Daoy (cell line): ENCODE measurements around the gene CD300E. TPM values are rescaled to one million over a fixed set of nuclear protein-coding genes. Genes with fewer than 3 reads are reported as not detected.
A peak's percentile ranks its signal among the peaks of the same experiment; 100 is the strongest.
"Not testable (repeated sequence)": the region's sequence is repeated elsewhere in the genome, so short reads cannot be mapped to it uniquely, and the experiment has no call there.

Experiments used
- DNase-seq: peaks from one replicate; pipeline ENCODE4 v3.0.0-alpha.2; 2015; ENCODE audit warnings: low read depth
- total RNA-seq: library from RNA; depleted of rRNA; stranded (reverse); fragments of >200 nt; shearing (Covaris generic); gene quantifications from 2 replicates; pipeline ENCODE4 v1.2.3, GENCODE V29; 2014

CD300E gene
- total RNA-seq, 1 experiment from 2014 or later = not detected

DNA sequence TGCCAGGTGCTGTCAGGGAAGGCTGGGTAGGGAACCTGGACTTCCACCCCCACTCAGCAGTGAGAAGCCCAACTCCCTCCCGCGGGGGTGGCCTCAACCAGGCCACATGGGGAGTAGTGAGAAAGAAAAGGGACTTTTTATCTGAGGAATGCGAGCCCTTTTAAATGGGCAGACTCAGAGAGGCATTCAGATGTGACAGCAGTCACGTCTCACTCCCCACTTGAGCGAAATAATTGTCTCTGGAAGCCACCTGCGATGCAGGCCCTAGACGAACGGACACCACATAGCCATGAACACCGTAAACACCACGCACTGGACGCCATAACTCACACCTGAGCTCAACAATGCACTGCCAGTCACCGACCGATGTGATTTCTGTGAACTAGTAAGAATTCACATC lies 11.9 kb upstream of the CD300E start:
- no peak for DNase-seq

GRCh38 chr17:74633326-74633725 lies 9.8 kb upstream of the CD300E start:
- no peak for DNase-seq

GRCh38 chr17:74632617-74633016 lies 9.1 kb upstream of the CD300E start:
- no peak for DNase-seq

DNA sequence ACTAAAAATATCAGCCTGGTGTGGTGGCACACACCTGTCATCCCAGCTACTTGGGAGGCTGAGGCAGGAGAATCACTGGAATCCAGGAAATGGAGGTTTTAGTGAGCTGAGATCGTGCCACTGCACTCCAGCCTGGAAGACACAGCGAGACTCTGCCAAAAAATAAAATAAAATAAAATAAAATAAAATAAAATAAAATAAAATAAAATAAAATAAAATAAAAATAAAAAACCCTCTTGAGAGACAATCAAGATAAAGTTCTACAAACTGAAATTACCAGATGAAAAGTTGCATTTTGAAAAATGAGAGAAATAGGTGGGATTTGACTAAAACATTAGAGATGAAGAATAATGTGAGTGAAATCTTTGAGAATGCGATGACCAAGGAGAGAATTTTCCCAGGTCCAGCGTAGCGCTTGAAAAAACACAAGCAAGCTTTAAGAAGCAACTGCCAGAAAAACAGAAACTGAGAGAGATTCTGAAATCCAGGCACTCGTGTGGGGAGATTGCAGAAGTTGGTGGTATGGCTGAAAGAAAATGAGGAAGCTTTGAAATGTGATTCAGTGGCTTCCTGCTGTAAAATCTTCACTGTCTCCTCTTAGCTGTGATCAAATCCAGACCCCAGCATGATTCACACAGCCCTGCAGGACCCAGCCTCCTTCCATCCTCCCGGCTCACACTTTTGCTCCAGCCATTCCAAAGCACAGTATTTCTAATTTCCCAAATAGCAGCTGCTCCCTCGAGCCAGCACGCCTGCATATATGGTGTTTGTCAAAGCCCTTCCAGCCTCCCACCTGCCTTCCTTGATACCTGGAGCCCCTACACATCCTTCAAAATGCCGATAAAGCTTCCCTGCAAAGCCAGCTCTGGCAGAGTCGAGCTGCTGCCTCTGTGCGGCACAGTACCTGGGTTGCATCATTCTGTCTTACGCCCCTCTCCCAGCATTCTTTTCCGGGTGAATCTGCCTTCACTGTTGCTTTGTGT lies 8.2 kb upstream of the CD300E start:
- peak; percentile 28 for DNase-seq

GRCh38 chr17:74630251-74630650 lies 6.7 kb upstream of the CD300E start:
- not testable (repeated sequence) for DNase-seq

- DNase-seq = no peak
Observed at GRCh38 chr17:74625661-74626060, 2.1 kb upstream of the CD300E start.

- DNase-seq = no peak
Observed at GRCh38 chr17:74624131-74624530, 593 bp upstream of the CD300E start.

- DNase-seq = no peak
Observed at GRCh38 chr17:74619077-74619673, 4.4 kb downstream of the CD300E start.

- no peak for DNase-seq
Observed at GRCh38 chr17:74618451-74618850, 5.1 kb downstream of the CD300E start.

DNA sequence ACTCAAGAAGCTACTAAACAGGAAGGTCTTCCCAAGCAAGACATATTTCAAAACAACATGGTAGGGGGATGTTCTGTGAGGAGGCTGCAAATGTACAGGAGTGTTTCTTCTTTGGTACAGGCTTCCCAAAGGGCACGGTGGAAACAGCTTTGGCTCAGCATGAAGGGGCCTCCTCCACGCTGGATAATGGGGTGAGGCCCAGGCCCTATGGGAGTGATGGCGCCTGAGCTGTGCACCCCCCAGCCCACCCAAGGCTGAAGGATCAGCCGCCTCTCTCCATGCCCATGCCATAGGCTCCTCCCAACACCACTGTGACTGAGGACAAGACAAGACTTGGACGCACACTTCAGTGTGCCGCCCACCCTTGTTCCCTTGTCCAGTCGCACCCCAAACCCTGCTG lies 6.8 kb downstream of the CD300E start:
- DNase-seq = no peak

DNA sequence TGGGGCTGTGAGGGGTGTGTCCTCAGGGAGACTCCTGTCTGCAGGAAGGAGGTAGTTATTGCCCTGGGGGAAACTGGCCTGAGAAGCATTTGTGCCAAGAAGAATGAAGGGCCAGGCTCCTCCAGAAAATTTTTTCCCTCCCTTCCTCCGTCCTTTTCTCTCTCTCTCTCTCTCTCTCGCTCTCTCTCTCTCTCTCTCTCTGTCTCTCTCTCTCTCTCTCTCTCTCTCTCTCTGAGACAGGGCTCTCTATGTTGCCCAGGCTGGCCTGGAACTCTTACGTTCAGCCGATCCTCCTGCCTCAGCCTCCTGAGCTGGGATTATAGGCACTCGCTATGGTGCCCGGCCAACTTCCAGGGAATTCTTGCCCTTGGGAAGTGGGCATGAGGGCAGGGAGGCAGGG lies 11.5 kb downstream of the CD300E start:
- DNase-seq = no peak

GRCh38 chr17:74610108-74610507 lies 13.4 kb downstream of the CD300E start:
- DNase-seq = no peak

DNA sequence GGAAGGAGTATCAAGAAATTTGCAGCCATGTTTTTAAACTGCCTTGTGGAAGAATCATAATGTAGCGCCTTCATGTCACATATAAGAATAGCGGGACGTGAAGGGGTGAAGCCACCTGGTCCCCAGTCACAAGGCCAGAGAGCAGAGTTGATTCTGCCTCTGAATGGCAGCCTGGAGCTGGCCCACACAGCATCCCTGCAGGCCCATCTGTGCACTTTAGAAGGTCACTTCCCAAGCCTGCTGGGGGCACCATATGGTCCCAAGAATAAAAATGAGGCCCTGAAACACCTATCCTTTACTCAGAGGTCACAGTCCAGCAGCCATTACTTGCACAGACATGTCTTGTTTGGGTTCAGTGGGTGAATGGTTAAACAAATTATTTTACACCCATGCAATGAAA lies 15.0 kb downstream of the CD300E start:
- DNase-seq = no peak

DNA sequence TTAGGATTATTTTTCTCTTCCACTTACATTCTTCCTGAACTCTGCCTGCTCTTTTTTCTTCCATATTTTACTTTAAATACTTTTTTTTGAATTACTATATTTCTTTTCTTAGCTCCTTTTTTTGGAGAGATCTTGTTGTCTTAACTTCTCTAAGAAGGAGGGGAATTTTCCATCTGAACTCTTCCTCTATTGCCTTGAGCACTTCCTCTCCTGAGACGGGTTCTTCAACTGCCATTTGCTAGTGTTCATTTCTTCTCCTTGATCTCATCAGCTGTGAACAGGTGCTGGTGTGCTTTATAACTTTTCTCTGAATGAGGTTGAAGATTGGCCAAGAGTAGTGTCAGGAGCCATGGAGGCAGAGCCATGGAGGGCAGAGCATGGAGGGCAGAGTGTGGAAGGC lies 16.3 kb downstream of the CD300E start:
- no peak for DNase-seq

DNA sequence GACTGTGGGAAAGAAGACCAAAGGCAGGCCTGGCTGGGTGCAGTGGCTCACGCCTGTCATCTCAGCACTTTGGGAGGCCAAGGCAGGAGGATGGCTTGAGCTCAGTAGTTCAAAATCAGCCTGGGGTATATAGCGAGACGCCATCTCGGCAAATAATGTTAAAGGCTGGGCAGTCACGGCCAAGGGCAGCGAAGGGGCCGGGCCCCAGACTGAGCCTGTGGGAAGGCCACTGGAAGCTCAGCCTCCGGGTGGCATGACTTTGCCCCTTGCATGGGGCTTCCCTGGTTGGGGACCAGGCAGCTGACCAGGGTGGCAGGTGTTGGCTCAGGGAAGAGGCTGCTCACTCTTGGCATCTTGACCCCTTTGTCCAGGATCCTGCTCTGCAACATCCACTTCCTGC lies 17.5 kb downstream of the CD300E start:
- no peak for DNase-seq

DNA sequence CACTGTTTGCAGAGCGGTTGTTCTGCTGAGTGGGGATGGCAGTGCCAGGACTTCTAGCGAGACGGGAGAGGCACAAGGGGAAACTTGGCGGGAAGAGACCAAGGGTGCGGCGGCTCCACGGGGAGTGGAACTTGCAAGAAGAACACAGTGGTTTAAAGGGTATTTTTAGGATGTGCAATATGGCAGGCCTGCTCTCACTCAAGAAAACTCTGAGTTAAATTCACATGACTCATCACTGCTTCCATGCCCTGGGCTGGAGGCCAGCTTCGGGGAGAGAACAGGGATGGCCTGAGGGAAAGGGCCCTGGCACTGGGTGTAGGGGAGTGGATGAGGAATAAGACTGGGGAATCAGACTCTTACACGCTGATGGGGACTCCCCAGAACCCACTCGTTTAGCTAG lies 18.2 kb downstream of the CD300E start:
- DNase-seq = peak; percentile 89

GRCh38 chr17:74604761-74605160 lies 18.8 kb downstream of the CD300E start:
- no peak for DNase-seq

GRCh38 chr17:74604200-74604599 lies 19.3 kb downstream of the CD300E start:
- DNase-seq = no peak

DNA sequence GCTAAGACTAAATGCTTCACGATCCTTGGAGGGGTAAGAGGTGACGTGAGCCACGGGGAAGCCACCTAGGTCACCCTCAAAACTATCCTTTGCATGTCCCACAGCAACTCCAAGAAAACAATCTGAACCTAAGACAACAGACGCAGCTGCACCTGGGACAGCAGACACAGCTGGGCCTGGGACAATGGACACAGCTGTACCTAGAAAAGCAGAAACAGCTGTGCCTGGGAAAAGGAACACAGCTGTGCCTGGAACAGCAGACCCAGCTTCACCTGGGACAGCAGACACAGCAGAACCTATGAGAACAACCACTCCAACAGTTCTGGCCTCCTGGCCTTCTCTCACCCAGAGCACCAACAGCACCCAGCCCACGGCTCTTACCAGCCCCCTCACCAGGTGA lies 19.8 kb downstream of the CD300E start:
- DNase-seq = no peak

DNA sequence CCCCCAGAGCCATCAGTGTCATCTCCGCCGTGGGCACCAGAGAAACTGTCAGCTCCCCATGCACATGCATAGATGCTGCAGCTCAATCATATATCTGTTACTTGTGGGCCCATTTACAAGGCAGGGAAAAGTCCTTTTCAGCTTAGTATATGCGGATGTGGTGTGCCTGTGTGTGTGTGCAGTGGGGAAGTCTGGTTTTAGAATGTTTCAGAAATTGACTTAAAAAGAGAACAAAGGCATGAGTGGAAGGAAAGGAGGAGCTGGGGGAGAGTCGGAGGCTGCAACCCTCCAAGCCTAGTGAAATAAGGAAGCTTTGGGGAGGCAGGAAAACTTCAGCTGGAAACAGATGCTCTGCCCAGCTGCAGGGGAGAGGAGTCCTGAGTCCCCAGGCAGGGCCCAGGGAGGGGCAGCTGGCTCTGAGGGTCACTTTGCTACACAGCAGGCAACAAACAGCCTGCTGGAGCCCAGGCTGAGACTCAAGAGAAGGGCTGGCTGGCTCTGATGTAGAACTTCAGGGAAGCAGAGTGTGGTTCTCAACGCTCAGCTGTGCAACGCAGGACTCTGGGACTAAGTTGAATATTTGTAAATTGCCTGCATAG lies 20.4 kb downstream of the CD300E start:
- no peak for DNase-seq

DNA sequence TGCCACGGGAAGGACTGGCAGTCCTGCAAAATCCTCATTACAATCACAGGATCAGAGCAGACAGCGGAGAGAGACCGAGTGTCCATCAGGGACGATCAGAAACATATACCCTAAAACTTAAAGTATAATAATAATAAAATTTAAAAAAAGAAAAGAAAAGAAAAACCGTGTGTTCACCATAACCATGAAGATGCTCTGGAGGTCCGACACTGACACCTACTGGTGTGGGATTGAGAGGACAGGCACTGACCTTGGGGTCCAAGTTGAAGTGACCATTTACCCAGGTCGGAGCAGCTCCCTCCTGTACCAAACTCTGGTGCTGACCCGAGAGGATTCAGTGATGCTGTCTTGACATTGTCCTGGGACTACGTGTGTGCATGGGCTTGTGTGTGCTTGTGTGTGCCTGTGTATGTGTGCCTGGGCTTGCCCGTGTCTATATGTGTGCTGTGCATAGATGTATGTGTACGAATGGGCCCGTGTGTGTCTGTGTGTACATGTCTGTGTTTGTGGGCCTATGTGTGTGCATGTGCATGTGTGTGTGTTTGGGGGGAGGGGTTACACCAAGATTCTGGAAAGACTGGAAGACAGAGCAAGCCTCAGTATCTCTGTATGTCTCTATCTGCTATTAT lies 21.5 kb downstream of the CD300E start:
- peak; percentile 59 for DNase-seq

DNA sequence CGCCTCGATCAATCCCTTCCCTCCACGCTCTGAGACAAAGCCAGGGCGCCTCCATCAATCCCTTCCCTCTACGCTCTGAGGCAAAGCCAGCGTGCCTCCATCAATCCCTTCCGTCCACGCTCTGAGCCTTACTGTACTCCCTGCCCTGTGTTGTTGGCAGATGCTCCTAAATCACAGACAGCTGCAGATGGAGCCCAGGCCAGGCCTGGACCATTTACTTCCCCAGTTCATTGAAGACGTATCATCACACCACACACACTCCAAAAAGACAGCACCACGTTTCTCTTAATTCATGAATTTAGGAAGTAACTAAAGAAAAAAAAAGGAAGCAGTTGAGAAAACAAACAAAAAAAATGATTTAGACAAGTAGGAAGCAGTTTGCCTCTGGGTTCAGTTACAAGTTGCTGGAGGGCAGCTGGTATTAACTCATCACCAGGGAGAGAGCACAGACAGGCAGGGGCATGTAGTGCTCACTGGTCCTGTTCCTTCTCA lies 24.0 kb downstream of the CD300E start:
- DNase-seq = no peak
